ENCODE data around the gene SYF2. TPM values are rescaled to one million over a fixed set of nuclear protein-coding genes. Genes with fewer than 3 reads are reported as not detected.
A peak's percentile ranks its signal among the peaks of the same experiment; 100 is the strongest.

Gene SYF2
- total RNA-seq, 1 experiment from 2014 or later: 35.3 TPM

DNA sequence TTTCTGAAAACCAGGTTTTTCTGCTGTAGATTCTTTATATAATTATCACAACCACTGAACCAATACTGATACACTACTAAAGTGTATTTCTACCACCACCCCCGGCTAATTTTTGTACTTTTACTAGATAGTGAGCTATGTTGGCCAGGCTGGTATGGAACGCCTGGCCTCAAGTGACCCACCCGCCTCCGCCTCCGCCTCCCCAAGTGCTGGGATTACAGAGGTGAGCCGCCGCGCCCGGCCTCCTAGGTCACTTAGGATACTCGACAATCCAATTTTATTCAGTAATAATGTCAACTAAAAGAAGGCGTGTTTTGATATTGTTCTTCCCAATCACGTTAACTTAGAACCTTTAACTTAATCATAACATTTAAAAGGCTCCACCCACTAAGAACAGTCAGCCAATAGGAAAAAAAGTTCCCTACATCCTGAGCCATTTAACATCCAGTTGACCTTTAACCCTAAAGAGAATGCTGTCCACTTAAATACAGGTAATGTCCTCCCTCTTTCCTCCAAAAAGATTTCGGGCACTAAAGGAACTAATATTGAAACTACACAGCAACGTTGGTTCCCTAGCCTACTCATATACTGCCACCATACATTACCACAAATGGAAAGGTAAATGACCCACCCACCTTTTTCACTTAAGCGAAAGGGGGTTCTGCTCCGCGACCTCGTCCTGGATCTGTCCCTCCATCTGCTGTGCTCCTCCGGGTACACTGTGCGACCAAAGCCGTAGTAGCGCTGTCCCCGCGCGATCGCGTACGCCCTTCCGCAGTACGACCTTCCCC lies 13.7 kb upstream of the SYF2 start:
- DNase-seq (ENCODE audit: low spot score): no peak
- POLR2A ChIA-PET: no interaction called here
- no peak for TF ChIP-seq GTF2I (CRISPR knock-in tag; conservative IDR thresholded peaks at IDR 0.05)
- no peak; the same call in 1 of the 2 replicates for TF ChIP-seq SP1 (CRISPR knock-in tag; conservative IDR thresholded peaks at IDR 0.05)
- no peak for TF ChIP-seq NR3C1 (CRISPR knock-in tag; conservative IDR thresholded peaks at IDR 0.05; ENCODE audit: low read depth)
- TF ChIP-seq SMAD3 (CRISPR knock-in tag; IDR thresholded peaks at IDR 0.05; ENCODE audit: borderline replicate concordance): no peak
- TF ChIP-seq NFATC4 (CRISPR knock-in tag; IDR thresholded peaks at IDR 0.05): no peak
- TF ChIP-seq, protein P1, sequence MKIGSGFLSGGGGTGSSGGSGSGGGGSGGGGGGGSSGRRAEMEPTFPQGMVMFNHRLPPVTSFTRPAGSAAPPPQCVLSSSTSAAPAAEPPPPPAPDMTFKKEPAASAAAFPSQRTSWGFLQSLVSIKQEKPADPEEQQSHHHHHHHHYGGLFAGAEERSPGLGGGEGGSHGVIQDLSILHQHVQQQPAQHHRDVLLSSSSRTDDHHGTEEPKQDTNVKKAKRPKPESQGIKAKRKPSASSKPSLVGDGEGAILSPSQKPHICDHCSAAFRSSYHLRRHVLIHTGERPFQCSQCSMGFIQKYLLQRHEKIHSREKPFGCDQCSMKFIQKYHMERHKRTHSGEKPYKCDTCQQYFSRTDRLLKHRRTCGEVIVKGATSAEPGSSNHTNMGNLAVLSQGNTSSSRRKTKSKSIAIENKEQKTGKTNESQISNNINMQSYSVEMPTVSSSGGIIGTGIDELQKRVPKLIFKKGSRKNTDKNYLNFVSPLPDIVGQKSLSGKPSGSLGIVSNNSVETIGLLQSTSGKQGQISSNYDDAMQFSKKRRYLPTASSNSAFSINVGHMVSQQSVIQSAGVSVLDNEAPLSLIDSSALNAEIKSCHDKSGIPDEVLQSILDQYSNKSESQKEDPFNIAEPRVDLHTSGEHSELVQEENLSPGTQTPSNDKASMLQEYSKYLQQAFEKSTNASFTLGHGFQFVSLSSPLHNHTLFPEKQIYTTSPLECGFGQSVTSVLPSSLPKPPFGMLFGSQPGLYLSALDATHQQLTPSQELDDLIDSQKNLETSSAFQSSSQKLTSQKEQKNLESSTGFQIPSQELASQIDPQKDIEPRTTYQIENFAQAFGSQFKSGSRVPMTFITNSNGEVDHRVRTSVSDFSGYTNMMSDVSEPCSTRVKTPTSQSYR (CRISPR knock-in tag; IDR thresholded peaks at IDR 0.05): no peak
- TF ChIP-seq, protein P2, sequence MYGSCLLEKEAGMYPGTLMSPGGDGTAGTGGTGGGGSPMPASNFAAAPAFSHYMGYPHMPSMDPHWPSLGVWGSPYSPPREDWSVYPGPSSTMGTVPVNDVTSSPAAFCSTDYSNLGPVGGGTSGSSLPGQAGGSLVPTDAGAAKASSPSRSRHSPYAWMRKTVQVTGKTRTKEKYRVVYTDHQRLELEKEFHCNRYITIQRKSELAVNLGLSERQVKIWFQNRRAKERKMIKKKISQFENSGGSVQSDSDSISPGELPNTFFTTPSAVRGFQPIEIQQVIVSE (CRISPR knock-in tag; IDR thresholded peaks at IDR 0.05; ENCODE audit: borderline replicate concordance): no peak
- no peak for TF ChIP-seq SMAD4 (CRISPR knock-in tag; IDR thresholded peaks at IDR 0.05)
- TF ChIP-seq MXD4 (CRISPR knock-in tag; IDR thresholded peaks at IDR 0.05; ENCODE audit: borderline replicate concordance): no peak
- TF ChIP-seq, protein P3, sequence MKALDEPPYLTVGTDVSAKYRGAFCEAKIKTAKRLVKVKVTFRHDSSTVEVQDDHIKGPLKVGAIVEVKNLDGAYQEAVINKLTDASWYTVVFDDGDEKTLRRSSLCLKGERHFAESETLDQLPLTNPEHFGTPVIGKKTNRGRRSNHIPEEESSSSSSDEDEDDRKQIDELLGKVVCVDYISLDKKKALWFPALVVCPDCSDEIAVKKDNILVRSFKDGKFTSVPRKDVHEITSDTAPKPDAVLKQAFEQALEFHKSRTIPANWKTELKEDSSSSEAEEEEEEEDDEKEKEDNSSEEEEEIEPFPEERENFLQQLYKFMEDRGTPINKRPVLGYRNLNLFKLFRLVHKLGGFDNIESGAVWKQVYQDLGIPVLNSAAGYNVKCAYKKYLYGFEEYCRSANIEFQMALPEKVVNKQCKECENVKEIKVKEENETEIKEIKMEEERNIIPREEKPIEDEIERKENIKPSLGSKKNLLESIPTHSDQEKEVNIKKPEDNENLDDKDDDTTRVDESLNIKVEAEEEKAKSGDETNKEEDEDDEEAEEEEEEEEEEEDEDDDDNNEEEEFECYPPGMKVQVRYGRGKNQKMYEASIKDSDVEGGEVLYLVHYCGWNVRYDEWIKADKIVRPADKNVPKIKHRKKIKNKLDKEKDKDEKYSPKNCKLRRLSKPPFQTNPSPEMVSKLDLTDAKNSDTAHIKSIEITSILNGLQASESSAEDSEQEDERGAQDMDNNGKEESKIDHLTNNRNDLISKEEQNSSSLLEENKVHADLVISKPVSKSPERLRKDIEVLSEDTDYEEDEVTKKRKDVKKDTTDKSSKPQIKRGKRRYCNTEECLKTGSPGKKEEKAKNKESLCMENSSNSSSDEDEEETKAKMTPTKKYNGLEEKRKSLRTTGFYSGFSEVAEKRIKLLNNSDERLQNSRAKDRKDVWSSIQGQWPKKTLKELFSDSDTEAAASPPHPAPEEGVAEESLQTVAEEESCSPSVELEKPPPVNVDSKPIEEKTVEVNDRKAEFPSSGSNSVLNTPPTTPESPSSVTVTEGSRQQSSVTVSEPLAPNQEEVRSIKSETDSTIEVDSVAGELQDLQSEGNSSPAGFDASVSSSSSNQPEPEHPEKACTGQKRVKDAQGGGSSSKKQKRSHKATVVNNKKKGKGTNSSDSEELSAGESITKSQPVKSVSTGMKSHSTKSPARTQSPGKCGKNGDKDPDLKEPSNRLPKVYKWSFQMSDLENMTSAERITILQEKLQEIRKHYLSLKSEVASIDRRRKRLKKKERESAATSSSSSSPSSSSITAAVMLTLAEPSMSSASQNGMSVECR (CRISPR knock-in tag; IDR thresholded peaks at IDR 0.05; ENCODE audit: borderline replicate concordance): no peak
- no peak for TF ChIP-seq ZNF416 (CRISPR knock-in tag; IDR thresholded peaks at IDR 0.05)
- TF ChIP-seq, protein P4, sequence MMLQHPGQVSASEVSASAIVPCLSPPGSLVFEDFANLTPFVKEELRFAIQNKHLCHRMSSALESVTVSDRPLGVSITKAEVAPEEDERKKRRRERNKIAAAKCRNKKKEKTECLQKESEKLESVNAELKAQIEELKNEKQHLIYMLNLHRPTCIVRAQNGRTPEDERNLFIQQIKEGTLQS (CRISPR knock-in tag; conservative IDR thresholded peaks at IDR 0.05): no peak
- H3K36me3 Mint-ChIP-seq: peaks cover 46% of the 10 kb centered on the region
- peak overlapping the region; percentile 97 for H3K4me3 Mint-ChIP-seq
- CTCF ChIA-PET: no interaction called here
- no peaks in the 10 kb centered on the region for H3K27me3 Mint-ChIP-seq (ENCODE audit: low read depth)
- peak overlapping the region; percentile 96 for H3K27ac Mint-ChIP-seq
- ATAC-seq: no peak
- peaks cover 22% of the 10 kb centered on the region for H3K4me1 Mint-ChIP-seq
- no peaks in the 10 kb centered on the region for H3K9me3 Mint-ChIP-seq

DNA sequence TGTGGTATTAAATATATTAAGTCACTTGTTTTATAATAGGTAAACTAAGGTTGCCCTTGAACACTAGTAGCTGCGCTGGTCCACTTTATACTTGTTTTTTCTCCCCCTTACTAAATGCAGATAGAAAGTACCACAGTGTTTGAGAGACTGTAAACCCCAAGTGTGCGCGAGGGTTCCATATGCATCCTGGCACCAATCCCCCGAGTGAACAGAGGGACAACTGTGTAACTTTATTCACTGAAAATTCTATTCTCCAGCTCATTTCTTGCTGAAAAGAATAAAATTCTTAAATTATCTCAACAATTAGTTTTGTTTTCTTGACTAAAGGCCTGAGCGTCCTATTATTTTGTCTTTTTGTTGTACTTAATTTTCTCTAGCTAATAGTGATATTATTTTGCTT lies 13.1 kb upstream of the SYF2 start:
- Mint-ChIP-seq H3K4me3 (peak overlapping the region; percentile 97), H3K9me3 (no peaks in the 10 kb centered on the region), H3K4me1 (peaks cover 27% of the 10 kb centered on the region), H3K27ac (no peak overlapping the region), H3K36me3 (peaks cover 46% of the 10 kb centered on the region), H3K27me3 (ENCODE audit: low read depth) (no peaks in the 10 kb centered on the region)
- TF ChIP-seq, protein P5, sequence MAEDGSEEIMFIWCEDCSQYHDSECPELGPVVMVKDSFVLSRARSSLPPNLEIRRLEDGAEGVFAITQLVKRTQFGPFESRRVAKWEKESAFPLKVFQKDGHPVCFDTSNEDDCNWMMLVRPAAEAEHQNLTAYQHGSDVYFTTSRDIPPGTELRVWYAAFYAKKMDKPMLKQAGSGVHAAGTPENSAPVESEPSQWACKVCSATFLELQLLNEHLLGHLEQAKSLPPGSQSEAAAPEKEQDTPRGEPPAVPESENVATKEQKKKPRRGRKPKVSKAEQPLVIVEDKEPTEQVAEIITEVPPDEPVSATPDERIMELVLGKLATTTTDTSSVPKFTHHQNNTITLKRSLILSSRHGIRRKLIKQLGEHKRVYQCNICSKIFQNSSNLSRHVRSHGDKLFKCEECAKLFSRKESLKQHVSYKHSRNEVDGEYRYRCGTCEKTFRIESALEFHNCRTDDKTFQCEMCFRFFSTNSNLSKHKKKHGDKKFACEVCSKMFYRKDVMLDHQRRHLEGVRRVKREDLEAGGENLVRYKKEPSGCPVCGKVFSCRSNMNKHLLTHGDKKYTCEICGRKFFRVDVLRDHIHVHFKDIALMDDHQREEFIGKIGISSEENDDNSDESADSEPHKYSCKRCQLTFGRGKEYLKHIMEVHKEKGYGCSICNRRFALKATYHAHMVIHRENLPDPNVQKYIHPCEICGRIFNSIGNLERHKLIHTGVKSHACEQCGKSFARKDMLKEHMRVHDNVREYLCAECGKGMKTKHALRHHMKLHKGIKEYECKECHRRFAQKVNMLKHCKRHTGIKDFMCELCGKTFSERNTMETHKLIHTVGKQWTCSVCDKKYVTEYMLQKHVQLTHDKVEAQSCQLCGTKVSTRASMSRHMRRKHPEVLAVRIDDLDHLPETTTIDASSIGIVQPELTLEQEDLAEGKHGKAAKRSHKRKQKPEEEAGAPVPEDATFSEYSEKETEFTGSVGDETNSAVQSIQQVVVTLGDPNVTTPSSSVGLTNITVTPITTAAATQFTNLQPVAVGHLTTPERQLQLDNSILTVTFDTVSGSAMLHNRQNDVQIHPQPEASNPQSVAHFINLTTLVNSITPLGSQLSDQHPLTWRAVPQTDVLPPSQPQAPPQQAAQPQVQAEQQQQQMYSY (CRISPR knock-in tag; IDR thresholded peaks at IDR 0.05): no peak
- TF ChIP-seq FOXK1 (CRISPR knock-in tag; IDR thresholded peaks at IDR 0.05): no peak
- TF ChIP-seq ZNF232 (CRISPR knock-in tag; IDR thresholded peaks at IDR 0.05): no peak
- TF ChIP-seq, protein P6, sequence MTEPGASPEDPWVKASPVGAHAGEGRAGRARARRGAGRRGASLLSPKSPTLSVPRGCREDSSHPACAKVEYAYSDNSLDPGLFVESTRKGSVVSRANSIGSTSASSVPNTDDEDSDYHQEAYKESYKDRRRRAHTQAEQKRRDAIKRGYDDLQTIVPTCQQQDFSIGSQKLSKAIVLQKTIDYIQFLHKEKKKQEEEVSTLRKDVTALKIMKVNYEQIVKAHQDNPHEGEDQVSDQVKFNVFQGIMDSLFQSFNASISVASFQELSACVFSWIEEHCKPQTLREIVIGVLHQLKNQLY (CRISPR knock-in tag; IDR thresholded peaks at IDR 0.05): no peak
- ATAC-seq (no peak), DNase-seq (ENCODE audit: low spot score) (no peak)
- ChIA-PET POLR2A (no interaction called here), CTCF (no interaction called here)

Data from WTC11 (cell line).